ENCODE measurements around the gene ST3GAL5. TPM values are rescaled to one million over a fixed set of nuclear protein-coding genes. Genes with fewer than 3 reads are reported as not detected.

ST3GAL5 gene
- total and polyA plus RNA-seq, 2 donors (not counting 1 experiment from before 2014, with no cell fraction given) = 6.2 to 10.9 TPM

DNA sequence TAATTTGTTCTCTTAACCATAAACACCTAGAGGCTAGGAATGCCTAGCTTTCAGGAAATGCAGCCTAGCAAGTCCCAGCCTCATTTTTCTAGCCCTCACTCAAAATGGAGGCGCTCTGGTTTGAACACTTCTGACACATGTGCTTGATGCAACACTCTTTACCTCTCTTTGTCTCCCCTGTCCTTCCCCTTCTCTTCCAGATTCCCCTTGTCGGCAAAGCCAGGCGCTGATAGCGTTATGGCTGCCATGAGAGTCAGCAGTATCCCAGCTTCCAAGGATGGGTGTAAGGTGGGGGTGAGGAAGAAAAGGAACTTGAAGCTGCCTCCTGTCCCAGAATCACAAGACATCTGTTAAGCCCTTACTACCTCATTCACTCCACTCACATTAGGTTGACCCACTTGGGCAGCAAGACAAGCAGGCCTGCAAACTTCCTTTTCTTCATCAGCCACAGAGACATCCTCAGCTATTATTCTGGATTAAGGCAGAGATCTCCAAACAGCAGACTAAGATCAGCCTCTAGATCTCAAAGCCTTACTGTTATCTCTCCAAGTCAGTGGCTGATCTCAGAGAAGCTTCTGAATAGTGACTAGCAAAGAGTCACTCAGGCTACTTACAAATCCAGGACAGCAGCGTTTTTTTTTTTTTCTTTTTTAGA lies 1.9 kb upstream of the ST3GAL5 start:
- no peak overlapping the region for H3K4me3 ChIP-seq (replicated peaks in 1 of 4; ENCODE audit: control extremely low read depth in 1 of 4, insufficient read depth in 1 of 4, low read depth in 3 of 4, low read length in 4 of 4)
- no peaks in the 10 kb centered on the region for H3K27me3 ChIP-seq (ENCODE audit: control insufficient read depth, insufficient read depth, low read length)
- no peak overlapping the region for H3K9ac ChIP-seq (ENCODE audit: insufficient read depth, low read length)
- no peak overlapping the region for H3K27ac ChIP-seq (ENCODE audit: insufficient read depth, low read length)
- no peak overlapping the region for H2AFZ ChIP-seq (ENCODE audit: low read length)
- H3K79me2 ChIP-seq (ENCODE audit: control insufficient read depth, insufficient read depth, low read length) = no peaks in the 10 kb centered on the region
- no peak for TF ChIP-seq EZH2 (IDR thresholded peaks at IDR 0.05; ENCODE audit: low read length, missing control alignments)
- no peak for TF ChIP-seq CTCF (conservative IDR thresholded peaks at IDR 0.05 in 1 of 2, IDR thresholded peaks at IDR 0.05 in 1 of 2; ENCODE audit: low read depth in 1 of 2, low read length in 2 of 2)
- no peak overlapping the region for H3K4me2 ChIP-seq (ENCODE audit: extremely low read depth, insufficient read depth, low read length)
- peaks cover 24% of the 10 kb centered on the region for H3K4me1 ChIP-seq (ENCODE audit: control insufficient read depth, extremely low read depth, insufficient read depth, low read length)
- no peaks in the 10 kb centered on the region for H3K36me3 ChIP-seq (ENCODE audit: control insufficient read depth, insufficient read depth, low read length)
- H3K9me3 ChIP-seq (ENCODE audit: control insufficient read depth, insufficient read depth, low read depth, low read length) = no peaks in the 10 kb centered on the region
- no peak for DNase-seq (ENCODE audit: low read depth in 2 of 2)
- no peaks in the 10 kb centered on the region for H4K20me1 ChIP-seq (ENCODE audit: control insufficient read depth, extremely low read depth, insufficient read depth, low read length)

- DNase-seq (ENCODE audit: low read depth in 2 of 2) = no peak
- no peak for TF ChIP-seq CTCF (conservative IDR thresholded peaks at IDR 0.05 in 1 of 2, IDR thresholded peaks at IDR 0.05 in 1 of 2; ENCODE audit: low read depth in 1 of 2, low read length in 2 of 2)
- TF ChIP-seq EZH2 (IDR thresholded peaks at IDR 0.05; ENCODE audit: low read length, missing control alignments) = no peak
- H3K79me2 ChIP-seq (ENCODE audit: control insufficient read depth, insufficient read depth, low read length) = no peaks in the 10 kb centered on the region
- H3K4me2 ChIP-seq (ENCODE audit: extremely low read depth, insufficient read depth, low read length) = peak overlapping the region; percentile 79
- H3K9me3 ChIP-seq (ENCODE audit: control insufficient read depth, insufficient read depth, low read depth, low read length) = no peaks in the 10 kb centered on the region
- peak overlapping the region; percentile 53 for H2AFZ ChIP-seq (ENCODE audit: low read length)
- peak overlapping the region; percentile 55 to 90 (median 64) for H3K4me3 ChIP-seq (replicated peaks in 1 of 4; ENCODE audit: control extremely low read depth in 1 of 4, insufficient read depth in 1 of 4, low read depth in 3 of 4, low read length in 4 of 4)
- no peaks in the 10 kb centered on the region for H3K27me3 ChIP-seq (ENCODE audit: control insufficient read depth, insufficient read depth, low read length)
- no peaks in the 10 kb centered on the region for H4K20me1 ChIP-seq (ENCODE audit: control insufficient read depth, extremely low read depth, insufficient read depth, low read length)
- H3K9ac ChIP-seq (ENCODE audit: insufficient read depth, low read length) = no peak overlapping the region
- peak overlapping the region; percentile 5 for H3K27ac ChIP-seq (ENCODE audit: insufficient read depth, low read length)
- no peaks in the 10 kb centered on the region for H3K36me3 ChIP-seq (ENCODE audit: control insufficient read depth, insufficient read depth, low read length)
- peaks cover 24% of the 10 kb centered on the region for H3K4me1 ChIP-seq (ENCODE audit: control insufficient read depth, extremely low read depth, insufficient read depth, low read length)
Measured at GRCh38 chr2:85889627-85890281, 964 bp upstream of the ST3GAL5 start.

- Histone ChIP-seq H3K79me2 (ENCODE audit: control insufficient read depth, insufficient read depth, low read length) (no peaks in the 10 kb centered on the region), H3K27me3 (ENCODE audit: control insufficient read depth, insufficient read depth, low read length) (no peaks in the 10 kb centered on the region), H3K4me1 (ENCODE audit: control insufficient read depth, extremely low read depth, insufficient read depth, low read length) (peaks cover 18% of the 10 kb centered on the region), H3K4me2 (ENCODE audit: extremely low read depth, insufficient read depth, low read length) (peak overlapping the region; percentile 92), H3K27ac (ENCODE audit: insufficient read depth, low read length) (peak overlapping the region; percentile 9), H3K9me3 (ENCODE audit: control insufficient read depth, insufficient read depth, low read depth, low read length) (no peaks in the 10 kb centered on the region), H3K36me3 (ENCODE audit: control insufficient read depth, insufficient read depth, low read length) (no peaks in the 10 kb centered on the region), H2AFZ (ENCODE audit: low read length) (peak overlapping the region; percentile 49), H4K20me1 (ENCODE audit: control insufficient read depth, extremely low read depth, insufficient read depth, low read length) (no peaks in the 10 kb centered on the region), H3K9ac (ENCODE audit: insufficient read depth, low read length) (peak overlapping the region; percentile 40), H3K4me3 (replicated peaks in 1 of 4; ENCODE audit: control extremely low read depth in 1 of 4, insufficient read depth in 1 of 4, low read depth in 3 of 4, low read length in 4 of 4) (peak overlapping the region; percentile 38 to 63 (median 52))
- TF ChIP-seq EZH2 (IDR thresholded peaks at IDR 0.05; ENCODE audit: low read length, missing control alignments) (no peak), CTCF (conservative IDR thresholded peaks at IDR 0.05 in 1 of 2, IDR thresholded peaks at IDR 0.05 in 1 of 2; ENCODE audit: low read depth in 1 of 2, low read length in 2 of 2) (no peak)
- no peak for DNase-seq (ENCODE audit: low read depth in 2 of 2)
Measured at GRCh38 chr2:85888020-85888683, 638 bp downstream of the ST3GAL5 start.

All from fibroblast of lung (primary cell).